GM19372 (cell line): ENCODE measurements around the gene RNF20.
"Not testable (repeated sequence)": the region's sequence is repeated elsewhere in the genome, so short reads cannot be mapped to it uniquely, and the experiment has no call there.

ENCODE experiments used
- ATAC-seq: cut with Tn5 transposase; IDR thresholded peaks from one replicate; pipeline ENCODE4 v1.9.1; 2021; ENCODE audit warnings: mild to moderate bottlenecking, low read depth, moderate library complexity; ENCODE audit not compliant: unreplicated experiment

RNF20 gene

GRCh38 chr9:101533334-101534204, at the start of gene RNF20:
TSS of gene RNF20 (plus strand) at chr9:101533853. CDS start at chr9:101535424, 1,571 bp downstream.
- peak; percentile 96 for ATAC-seq

GRCh38 chr9:101484046-101484445, 49.6 kb upstream of the RNF20 start:
- ATAC-seq: no peak

- no peak for ATAC-seq
Observed at GRCh38 chr9:101485924-101486692, 47.5 kb upstream of the RNF20 start.

GRCh38 chr9:101486693-101487442, 46.8 kb upstream of the RNF20 start:
- no peak for ATAC-seq

GRCh38 chr9:101487443-101487840, 46.2 kb upstream of the RNF20 start:
- ATAC-seq: no peak

GRCh38 chr9:101495810-101496209, 37.8 kb upstream of the RNF20 start:
- ATAC-seq: no peak

- no peak for ATAC-seq
Observed at GRCh38 chr9:101498323-101498722, 35.3 kb upstream of the RNF20 start.

GRCh38 chr9:101504188-101504587, 29.5 kb upstream of the RNF20 start:
- ATAC-seq: no peak

- no peak for ATAC-seq
Observed at GRCh38 chr9:101508211-101508610, 25.4 kb upstream of the RNF20 start.

GRCh38 chr9:101509572-101509971, 24.1 kb upstream of the RNF20 start:
- no peak for ATAC-seq

- ATAC-seq: no peak
Observed at GRCh38 chr9:101510459-101510858, 23.2 kb upstream of the RNF20 start.

GRCh38 chr9:101511009-101511408, 22.6 kb upstream of the RNF20 start:
- ATAC-seq: no peak

GRCh38 chr9:101512116-101512515, 21.5 kb upstream of the RNF20 start:
- no peak for ATAC-seq

GRCh38 chr9:101513351-101513750, 20.3 kb upstream of the RNF20 start:
- ATAC-seq: no peak

GRCh38 chr9:101514071-101514470, 19.6 kb upstream of the RNF20 start:
- no peak for ATAC-seq

- no peak for ATAC-seq
Observed at GRCh38 chr9:101516655-101517054, 17.0 kb upstream of the RNF20 start.

- ATAC-seq: not testable (repeated sequence)
Observed at GRCh38 chr9:101518489-101518888, 15.2 kb upstream of the RNF20 start.

GRCh38 chr9:101524371-101524770, 9.3 kb upstream of the RNF20 start:
- no peak for ATAC-seq

GRCh38 chr9:101527066-101527465, 6.6 kb upstream of the RNF20 start:
- no peak for ATAC-seq

- no peak for ATAC-seq
Observed at GRCh38 chr9:101528015-101528414, 5.6 kb upstream of the RNF20 start.
